Activated CD4-positive, alpha-beta memory T cell treated with anti-CD3 and anti-CD28 coated beads, Interleukin-2, amount 10 ng/mL, durations not matched to agents 7 days and 5 days (primary cell): Measurements from ENCODE around the gene PDXK. TPM values are rescaled to one million over a fixed set of nuclear protein-coding genes. Genes with fewer than 3 reads are reported as not detected.

Source experiments
- CTCF ChIA-PET: fragments of 350-600 bp; sonication (Branson Sonifier 250); formaldehyde crosslinking; loops from one replicate; lab custom pipeline; 2021; ENCODE audit warnings: antibody characterized with exemption, inconsistent platforms; lab: Charles Lee
- POLR2A ChIA-PET: fragments of 350-600 bp; sonication (Branson Sonifier 250); formaldehyde crosslinking; loops from one replicate; lab custom pipeline; 2021; ENCODE audit warnings: antibody characterized with exemption; lab: Charles Lee
- DNase-seq: peaks from one replicate; pipeline ENCODE4 v3.0.0-alpha.2; 2020
- H3K27ac Mint-ChIP-seq: one replicate; pipeline ENCODE4 v1.8.0; 2021; ENCODE audit warnings: mild to moderate bottlenecking, mixed read lengths
- H3K27me3 Mint-ChIP-seq: one replicate; pipeline ENCODE4 v1.8.0; 2021; ENCODE audit warnings: mixed read lengths
- H3K36me3 Mint-ChIP-seq: one replicate; pipeline ENCODE4 v1.8.0; 2021; ENCODE audit warnings: low read depth, mixed read lengths
- H3K4me1 Mint-ChIP-seq: one replicate; pipeline ENCODE4 v1.8.0; 2021; ENCODE audit warnings: mixed read lengths
- H3K4me3 Mint-ChIP-seq: one replicate; pipeline ENCODE4 v1.8.0; 2021; ENCODE audit warnings: mild to moderate bottlenecking, mixed read lengths
- H3K9me3 Mint-ChIP-seq: one replicate; pipeline ENCODE4 v1.8.0; 2021; ENCODE audit warnings: mixed read lengths
- total RNA-seq, 2 experiments: library from RNA; stranded (reverse); gene quantifications; one replicate each; pipeline ENCODE4 v1.2.3, GENCODE V29; 2021

Gene PDXK
- total RNA-seq, 2 experiments from 2014 or later, result 94.1 to 95.0 TPM

DNA sequence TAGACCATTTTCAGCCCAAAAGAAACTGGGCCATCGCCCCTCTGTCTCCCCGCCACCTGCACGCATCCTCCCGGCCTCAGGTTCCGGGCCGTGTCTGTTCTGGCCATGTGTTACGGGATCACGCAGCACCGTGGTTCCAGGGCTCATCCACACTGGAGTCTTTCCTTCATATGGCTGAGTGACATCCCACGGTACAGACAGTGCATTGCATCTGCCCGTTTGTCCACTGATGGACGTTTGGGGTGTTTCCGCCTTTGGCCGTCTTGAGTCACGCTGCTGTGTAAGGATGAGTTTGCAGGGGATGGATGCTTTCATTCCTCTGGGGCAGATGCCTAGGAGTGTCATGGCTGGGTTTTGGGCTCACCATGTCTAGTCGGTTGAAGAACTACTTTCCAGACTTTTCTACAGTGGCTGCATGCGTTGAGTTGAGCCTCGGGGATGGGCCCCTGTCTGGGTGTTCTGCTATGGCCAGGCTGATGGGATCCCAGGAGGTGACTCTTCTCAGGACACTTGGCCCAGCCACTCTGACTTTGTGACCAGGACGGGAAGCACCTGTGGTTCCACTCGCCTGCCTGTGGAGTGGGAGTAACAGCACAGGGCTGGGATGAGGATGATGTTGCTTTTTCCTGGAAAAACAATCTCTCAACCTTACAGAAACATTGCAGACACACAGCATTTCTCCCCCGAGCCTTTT lies 87.2 kb downstream of the PDXK start:
- Mint-ChIP-seq H3K9me3 (no peaks in the 10 kb centered on the region), H3K4me1 (peaks cover 6% of the 10 kb centered on the region), H3K27ac (no peak overlapping the region), H3K36me3 (peaks cover 12% of the 10 kb centered on the region), H3K27me3 (no peaks in the 10 kb centered on the region), H3K4me3 (no peak overlapping the region)
- no peak for DNase-seq
- CTCF ChIA-PET, result no interaction called here
- POLR2A ChIA-PET, result no interaction called here

DNA sequence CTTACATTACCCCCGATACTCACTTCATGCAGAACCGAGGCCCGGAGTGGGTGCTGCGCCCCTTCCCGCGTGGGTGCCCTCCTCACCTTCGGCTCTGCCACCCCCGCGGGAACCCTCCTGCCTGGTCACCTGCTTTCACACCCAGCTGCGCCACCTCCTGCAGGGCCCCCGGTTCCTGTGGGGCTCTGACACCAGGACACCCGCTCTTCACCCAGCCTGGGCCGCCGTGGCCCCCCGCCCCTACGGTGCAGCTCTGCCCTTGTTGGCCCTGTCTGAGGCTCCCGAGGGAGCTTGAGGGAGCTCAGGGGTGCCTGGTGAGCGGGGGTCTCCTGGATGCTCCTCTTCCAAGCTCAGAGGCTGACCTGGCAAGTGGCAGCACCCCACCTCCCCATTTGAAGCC lies 89.4 kb downstream of the PDXK start:
- no peak overlapping the region for H3K4me3 Mint-ChIP-seq
- no peaks in the 10 kb centered on the region for H3K9me3 Mint-ChIP-seq
- no peaks in the 10 kb centered on the region for H3K36me3 Mint-ChIP-seq
- H3K27ac Mint-ChIP-seq, result no peak overlapping the region
- ChIA-PET POLR2A (interaction anchor here (0.9 kb wide), 1 partner anchor 36 kb away, joined by 4 read pairs; no protein-coding TSS in a partner anchor), CTCF (interaction anchor here (0.8 to 1.4 kb wide), 2 partner anchors 84 to 167 kb away, joined by 3 to 5 read pairs; no protein-coding TSS in a partner anchor)
- DNase-seq, result no peak
- H3K4me1 Mint-ChIP-seq, result peaks cover 10% of the 10 kb centered on the region
- no peaks in the 10 kb centered on the region for H3K27me3 Mint-ChIP-seq

DNA sequence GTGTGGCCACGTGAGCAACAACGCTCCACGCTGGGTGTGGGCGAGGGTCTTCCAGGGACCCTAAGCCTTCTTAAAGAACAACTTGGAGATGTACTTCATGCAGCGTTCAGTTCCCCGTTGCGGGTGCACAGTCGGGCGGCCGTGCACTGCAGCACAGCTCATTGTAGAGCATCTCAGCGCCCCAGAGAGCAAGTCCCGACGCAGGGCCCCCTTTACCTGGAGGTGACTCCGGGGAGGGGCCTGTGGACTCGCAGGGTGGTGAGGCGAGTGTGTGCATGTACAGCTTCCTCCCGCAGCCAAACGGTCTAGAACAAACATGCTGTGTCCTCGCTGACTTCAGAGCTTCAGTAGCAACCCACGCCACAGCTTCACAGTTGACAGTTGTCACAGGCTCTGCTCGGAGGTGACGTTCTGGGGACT lies 89.9 kb downstream of the PDXK start:
- no peaks in the 10 kb centered on the region for H3K36me3 Mint-ChIP-seq
- no peak overlapping the region for H3K4me3 Mint-ChIP-seq
- H3K4me1 Mint-ChIP-seq, result peaks cover 10% of the 10 kb centered on the region
- no peaks in the 10 kb centered on the region for H3K27me3 Mint-ChIP-seq
- DNase-seq, result no peak
- no peak overlapping the region for H3K27ac Mint-ChIP-seq
- POLR2A ChIA-PET, result interaction anchor here (0.9 kb wide), 1 partner anchor 36 kb away, joined by 4 read pairs; no protein-coding TSS in a partner anchor
- CTCF ChIA-PET, result interaction anchor here (0.8 to 1.4 kb wide), 3 partner anchors 16 to 166 kb away, joined by 3 to 5 read pairs (median 3); no protein-coding TSS in a partner anchor
- H3K9me3 Mint-ChIP-seq, result no peaks in the 10 kb centered on the region

DNA sequence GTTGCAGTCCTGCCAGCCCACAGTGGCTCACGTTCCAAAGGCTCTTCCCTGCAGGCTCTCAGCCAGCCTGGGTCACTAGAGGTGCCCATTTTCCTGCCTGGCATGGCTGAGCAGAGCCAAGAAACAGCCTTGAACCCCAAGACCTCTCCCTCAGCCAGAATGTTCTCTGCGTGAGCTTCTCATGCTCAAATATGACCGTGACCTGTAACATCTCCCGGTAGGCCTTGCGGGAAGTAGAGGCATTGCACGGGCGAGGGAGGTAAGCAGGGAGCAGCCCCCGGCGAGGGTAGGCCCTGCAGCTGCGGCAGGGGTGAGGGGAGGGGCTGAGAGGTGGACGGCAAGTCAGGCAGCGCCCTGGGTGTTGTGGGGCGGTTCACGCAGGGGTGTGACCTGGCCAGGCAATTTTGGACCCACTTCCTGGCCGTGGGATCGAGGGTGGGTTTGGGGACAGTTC lies 90.4 kb downstream of the PDXK start:
- Mint-ChIP-seq H3K4me3 (no peak overlapping the region), H3K9me3 (no peaks in the 10 kb centered on the region), H3K27ac (no peak overlapping the region), H3K36me3 (no peaks in the 10 kb centered on the region), H3K27me3 (no peaks in the 10 kb centered on the region), H3K4me1 (peaks cover 10% of the 10 kb centered on the region)
- POLR2A ChIA-PET, result no interaction called here
- DNase-seq, result no peak
- CTCF ChIA-PET, result interaction anchor here (1.0 to 1.4 kb wide), 2 partner anchors 16 to 83 kb away, joined by 3 read pairs; no protein-coding TSS in a partner anchor

DNA sequence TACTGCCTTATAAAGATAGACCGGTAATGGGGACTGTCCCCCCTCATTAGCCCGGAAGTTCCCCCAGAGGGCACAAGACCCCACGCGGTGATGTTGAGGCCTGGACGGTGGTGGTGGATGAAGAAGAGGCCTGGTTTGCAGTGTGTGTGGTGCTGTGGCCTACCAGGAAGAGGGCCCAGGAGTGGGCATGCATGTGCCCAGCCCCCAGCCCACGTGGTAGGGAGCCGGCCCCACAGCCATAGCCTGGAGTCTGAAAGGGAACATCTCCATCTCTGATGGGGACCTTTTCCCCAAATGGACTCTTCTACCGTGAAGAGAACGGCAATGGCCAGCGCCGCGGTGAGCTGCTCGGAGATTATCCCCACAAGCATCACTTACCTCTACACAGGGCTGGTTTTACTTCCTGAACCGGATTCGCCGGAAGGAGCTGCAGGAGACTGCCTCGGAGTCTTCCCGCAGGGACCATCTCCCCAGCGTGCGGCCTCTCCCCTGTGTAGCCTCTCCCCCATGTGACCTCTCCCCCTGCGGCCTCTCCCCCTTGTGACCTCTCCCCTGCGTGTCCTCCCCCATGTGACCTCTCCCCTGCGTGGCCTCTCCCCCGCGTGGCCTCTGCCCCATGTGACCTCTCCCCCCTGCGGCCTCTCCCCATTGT lies 91.0 kb downstream of the PDXK start:
- no peak overlapping the region for H3K4me3 Mint-ChIP-seq
- no peaks in the 10 kb centered on the region for H3K27me3 Mint-ChIP-seq
- DNase-seq, result no peak
- ChIA-PET POLR2A (interaction anchor here (0.8 kb wide), 1 partner anchor 20 kb away, joined by 3 read pairs; no protein-coding TSS in a partner anchor), CTCF (interaction anchor here (1.0 to 1.8 kb wide), 9 partner anchors 15 to 170 kb away, joined by 3 to 8 read pairs (median 4); no protein-coding TSS in a partner anchor)
- H3K27ac Mint-ChIP-seq, result no peak overlapping the region
- H3K9me3 Mint-ChIP-seq, result no peaks in the 10 kb centered on the region
- H3K36me3 Mint-ChIP-seq, result no peaks in the 10 kb centered on the region
- peaks cover 14% of the 10 kb centered on the region for H3K4me1 Mint-ChIP-seq

DNA sequence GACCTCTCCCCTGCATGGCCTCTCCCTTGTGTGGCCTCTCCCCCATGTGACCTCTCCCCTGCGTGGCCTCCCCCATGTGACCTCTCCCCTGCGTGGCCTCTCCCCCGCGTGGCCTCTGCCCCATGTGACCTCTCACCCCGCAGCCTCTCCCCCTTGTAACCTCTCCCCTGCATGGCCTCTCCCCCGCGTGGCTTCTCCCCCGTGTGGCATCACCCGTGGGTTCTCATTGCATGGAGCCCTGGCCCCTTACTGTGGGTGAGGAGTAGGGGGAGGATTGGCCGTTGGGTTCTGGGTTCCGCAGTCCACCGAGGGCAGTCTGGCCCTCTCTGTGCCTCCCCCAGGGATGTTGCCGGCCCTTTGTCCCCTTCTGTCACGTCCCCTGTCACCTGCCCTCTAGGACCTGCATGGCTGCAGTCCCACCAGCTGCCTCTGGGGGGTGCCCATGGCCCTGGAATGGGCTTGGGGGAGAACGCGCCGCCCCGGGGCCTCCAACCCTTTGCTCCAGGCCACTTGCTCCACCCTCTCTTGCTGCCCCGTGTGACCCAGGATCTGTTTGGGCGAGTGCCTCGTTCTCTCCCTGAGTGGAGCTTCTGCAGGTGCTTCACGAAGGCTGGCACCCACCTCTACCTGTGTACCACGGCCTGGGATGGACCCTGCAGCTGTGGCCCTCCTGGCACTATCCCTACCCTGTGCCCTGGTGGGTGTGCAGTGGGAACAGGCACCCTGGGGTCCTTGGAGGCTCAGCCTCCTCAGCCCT lies 91.8 kb downstream of the PDXK start:
- Mint-ChIP-seq H3K4me3 (no peak overlapping the region), H3K9me3 (no peaks in the 10 kb centered on the region), H3K36me3 (no peaks in the 10 kb centered on the region), H3K4me1 (peaks cover 14% of the 10 kb centered on the region), H3K27ac (no peak overlapping the region), H3K27me3 (no peaks in the 10 kb centered on the region)
- ChIA-PET POLR2A (interaction anchor here (0.8 kb wide), 1 partner anchor 21 kb away, joined by 3 read pairs; no protein-coding TSS in a partner anchor), CTCF (interaction anchor here (0.6 to 1.8 kb wide), 10 partner anchors 15 to 170 kb away, joined by 3 to 8 read pairs (median 4); no protein-coding TSS in a partner anchor)
- DNase-seq, result peak; percentile 92

DNA sequence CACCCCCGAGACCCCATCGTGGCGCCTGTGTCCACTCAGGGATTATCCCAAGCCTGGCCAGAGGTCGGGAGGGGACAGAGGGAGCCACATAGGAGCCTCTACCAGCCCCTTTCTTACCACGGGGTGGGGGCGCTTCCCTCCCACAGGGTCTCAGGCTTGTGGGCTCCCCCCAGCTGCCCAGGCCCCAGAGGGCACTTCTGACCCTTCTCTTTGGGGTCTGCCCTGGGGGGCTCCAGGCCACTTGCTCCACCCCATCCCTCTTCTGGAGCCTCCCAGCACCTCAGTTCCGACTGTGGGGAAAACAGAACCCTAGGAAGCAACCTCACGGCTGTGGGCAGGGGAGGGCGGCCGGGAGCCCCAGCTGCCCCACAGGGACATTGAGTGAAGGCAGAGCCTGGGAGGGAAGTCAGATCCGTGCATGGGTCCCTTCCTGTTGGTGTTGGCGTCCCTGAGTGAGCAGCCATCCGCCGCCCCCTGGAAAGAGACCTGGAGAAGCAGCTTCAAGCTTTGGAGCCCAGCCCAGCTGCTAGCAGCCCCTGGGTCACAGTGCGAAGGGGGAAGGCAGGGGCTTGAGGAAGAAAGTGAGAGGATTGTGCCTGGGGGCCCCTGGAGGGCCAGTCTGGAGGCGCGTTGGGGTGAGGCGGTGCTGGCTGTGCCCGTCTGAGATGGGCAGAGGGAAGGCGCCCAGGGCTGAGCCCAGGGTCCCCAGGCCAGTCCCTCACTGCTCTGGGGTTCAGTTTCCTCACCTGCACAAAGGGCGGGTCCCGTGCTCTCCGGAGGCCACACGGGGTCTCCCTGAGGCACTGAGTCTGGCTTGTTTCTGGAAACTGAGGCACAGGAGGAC lies 92.6 kb downstream of the PDXK start:
- Mint-ChIP-seq H3K9me3 (no peaks in the 10 kb centered on the region), H3K4me3 (no peak overlapping the region), H3K27ac (no peak overlapping the region), H3K36me3 (no peaks in the 10 kb centered on the region), H3K27me3 (no peaks in the 10 kb centered on the region), H3K4me1 (peaks cover 14% of the 10 kb centered on the region)
- no peak for DNase-seq
- POLR2A ChIA-PET, result no interaction called here
- CTCF ChIA-PET, result interaction anchor here (0.6 to 1.8 kb wide), 9 partner anchors 14 to 169 kb away, joined by 3 to 8 read pairs (median 4); no protein-coding TSS in a partner anchor

Other genes with a start within 250 kb of the PDXK start
- under 1 TPM; 0.15 to 0.40 TPM for gene HSF2BP, start 59.6 kb upstream of the PDXK start, total RNA-seq
- gene RRP1B, start 59.6 kb upstream of the PDXK start, total RNA-seq, result 10 to 100 TPM; 43.3 to 43.7 TPM
- 10 to 100 TPM; 54.3 to 55.6 TPM for gene CSTB, start 57.2 kb downstream of the PDXK start, total RNA-seq
- gene RRP1, start 70.4 kb downstream of the PDXK start, total RNA-seq, result 10 to 100 TPM; 22.4 to 22.6 TPM
- gene AGPAT3, start 146.1 kb downstream of the PDXK start, total RNA-seq, result 100 to 1,000 TPM; 101 to 102 TPM